ENCODE data around the gene SPEM1.

GRCh38 chr17:7374353-7374752 lies 45.8 kb upstream of the SPEM1 start:
- TF ChIP-seq CTCF (IDR thresholded peaks at IDR 0.05) (no peak), POLR2A (IDR thresholded peaks at IDR 0.05) (no peak)

Measured in prostate gland (tissue), 2 donors.